ENCODE measurements around the gene RYR1.

Gene RYR1

DNA sequence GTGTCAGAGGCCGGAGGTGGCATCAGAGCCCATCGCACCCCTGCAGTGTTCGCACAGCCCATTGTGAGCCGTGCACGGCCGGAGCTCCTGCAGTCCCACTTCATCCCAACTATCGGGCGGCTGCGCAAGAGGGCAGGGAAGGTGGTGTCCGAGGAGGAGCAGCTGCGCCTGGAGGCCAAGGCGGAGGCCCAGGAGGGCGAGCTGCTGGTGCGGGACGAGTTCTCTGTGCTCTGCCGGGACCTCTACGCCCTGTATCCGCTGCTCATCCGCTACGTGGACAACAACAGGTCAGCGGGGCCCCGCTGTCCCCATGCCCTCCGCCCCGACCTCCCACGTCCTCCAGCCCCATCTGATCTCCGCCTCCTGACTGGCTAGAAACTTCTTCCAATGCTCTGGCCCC is 85.7 kb downstream of the RYR1 start:
- FAIRE-seq = no peak

GRCh38 chr19:38519988-38520387 is 86.5 kb downstream of the RYR1 start:
- no peak for FAIRE-seq

GRCh38 chr19:38522915-38523314 is 89.4 kb downstream of the RYR1 start:
- no peak for FAIRE-seq

DNA sequence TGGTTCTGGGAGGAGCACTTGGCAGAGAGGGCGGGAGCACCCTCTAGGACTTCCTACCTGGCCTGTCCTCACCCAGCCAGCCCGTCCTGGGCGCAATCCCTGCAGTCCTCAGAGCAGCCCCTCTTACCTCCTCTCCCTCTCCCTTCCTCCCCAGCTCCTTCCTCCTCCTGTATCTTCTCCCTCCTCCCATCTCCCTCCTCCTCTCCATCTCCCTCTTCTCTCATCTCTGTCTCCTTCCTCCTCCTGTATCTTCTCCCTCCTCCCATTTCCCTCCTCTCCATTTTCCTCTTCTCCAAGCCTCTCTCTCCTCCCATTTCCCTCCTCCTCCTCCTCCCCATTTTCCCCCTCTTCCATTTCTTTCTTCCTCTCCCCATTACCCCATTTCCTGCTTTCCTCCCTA is 89.8 kb downstream of the RYR1 start:
- FAIRE-seq = no peak

DNA sequence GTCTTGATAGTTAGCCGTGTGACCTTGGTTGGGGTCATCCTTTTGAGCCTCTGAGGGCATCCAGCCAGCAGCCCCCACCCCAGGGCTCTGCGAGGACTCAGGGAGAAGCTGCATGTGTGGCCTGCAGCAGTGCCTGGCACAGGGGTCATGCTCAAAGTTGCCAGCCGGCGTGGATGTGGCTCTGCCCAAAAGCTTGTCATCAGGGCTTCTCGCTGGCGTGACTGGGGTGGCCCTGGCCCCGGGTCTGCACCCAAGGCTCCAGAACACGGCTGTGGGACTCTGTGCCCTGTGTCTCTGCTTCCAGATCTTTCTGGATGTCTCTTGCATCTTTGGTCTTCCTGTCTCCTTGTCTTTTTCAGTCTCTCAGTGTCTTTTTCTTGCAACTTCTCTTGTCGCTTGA is 90.9 kb downstream of the RYR1 start:
- no peak for FAIRE-seq

- FAIRE-seq = no peak
Observed at GRCh38 chr19:38524994-38525634, 91.6 kb downstream of the RYR1 start.

DNA sequence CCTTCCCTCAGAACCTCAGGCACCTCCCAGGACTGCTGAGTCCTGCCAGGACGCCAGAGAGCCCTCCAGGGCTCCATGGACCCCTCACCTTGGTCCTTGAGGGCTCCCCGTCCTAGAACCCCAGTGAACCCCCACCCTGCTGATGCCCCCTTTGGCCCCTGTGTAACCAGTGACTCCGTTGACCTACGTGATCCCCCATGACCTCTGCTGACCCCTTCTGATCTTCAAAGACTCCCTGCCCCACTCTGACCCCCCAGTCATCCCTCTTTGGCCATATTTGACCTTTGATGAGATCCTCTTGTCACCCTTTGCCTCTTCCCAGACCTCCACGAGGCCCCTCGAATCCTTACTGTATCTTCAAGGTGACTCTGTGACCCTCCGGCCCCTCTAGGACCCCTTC is 92.9 kb downstream of the RYR1 start:
- no peak for FAIRE-seq

GRCh38 chr19:38527466-38528136 is 94.1 kb downstream of the RYR1 start:
- FAIRE-seq = no peak

DNA sequence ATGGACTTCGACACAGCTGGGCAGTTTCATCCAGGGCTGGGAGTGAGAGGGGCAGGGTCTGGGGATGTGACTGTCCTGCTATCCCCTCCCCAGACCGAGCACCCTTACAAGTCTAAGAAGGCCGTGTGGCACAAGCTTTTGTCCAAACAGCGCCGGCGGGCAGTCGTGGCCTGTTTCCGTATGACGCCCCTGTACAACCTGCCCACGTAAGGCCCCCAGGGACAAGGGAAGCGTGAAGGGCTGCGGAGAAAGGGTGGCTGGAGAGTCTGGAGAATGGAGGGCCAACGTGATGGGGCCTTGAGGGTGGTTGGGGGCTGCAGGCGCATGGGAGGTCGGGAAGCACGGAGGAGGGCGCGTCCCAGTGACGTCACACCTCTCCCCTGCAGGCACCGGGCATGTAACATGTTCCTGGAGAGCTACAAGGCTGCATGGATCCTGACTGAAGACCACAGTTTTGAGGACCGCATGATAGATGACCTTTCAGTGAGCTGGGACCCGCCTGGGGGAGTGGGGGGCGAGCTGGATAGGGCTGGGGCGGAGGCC is 94.8 kb downstream of the RYR1 start:
- FAIRE-seq = no peak

GRCh38 chr19:38528931-38529330 is 95.4 kb downstream of the RYR1 start:
- FAIRE-seq = no peak

- no peak for FAIRE-seq
Observed at GRCh38 chr19:38531515-38531914, 98.0 kb downstream of the RYR1 start.

DNA sequence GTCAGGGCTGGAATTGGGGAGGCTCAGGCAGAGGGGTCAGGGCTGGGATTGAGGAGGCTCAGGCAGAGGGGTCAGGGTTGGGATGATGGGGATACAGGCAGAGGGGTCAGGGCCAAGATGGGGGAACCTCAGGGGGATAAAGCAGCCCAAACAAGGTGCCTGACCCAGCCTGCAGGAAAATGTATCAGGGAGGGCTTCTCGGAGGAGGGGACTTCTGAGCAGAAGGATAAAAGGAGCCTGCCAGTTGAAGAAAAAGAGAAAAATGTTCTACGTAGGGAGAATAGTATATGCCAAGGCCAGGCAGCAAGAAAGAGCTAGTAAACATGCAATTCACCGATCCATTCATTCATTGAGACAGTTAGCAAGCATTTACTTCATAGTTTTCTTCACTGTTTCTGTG is 99.4 kb downstream of the RYR1 start:
- no peak for FAIRE-seq

- FAIRE-seq = no peak
Observed at GRCh38 chr19:38534574-38534973, 101.1 kb downstream of the RYR1 start.

DNA sequence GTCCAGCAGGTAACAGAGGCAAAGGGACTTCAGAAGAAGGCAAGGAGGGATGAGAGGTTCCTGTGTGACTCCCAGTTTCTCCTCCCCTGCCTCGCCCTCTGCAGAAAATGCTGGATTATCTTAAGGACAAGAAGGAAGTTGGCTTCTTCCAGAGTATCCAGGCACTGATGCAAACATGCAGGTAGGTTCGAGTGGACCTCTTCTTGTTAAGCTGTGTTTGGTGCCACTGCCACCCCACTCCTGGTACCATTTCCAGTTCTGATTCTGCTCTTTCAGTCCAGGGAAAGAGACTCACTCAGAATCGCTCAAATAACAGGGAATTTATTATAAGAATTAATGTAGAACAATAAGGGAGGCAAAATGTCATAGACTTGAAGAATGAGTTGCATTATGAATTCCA is 101.7 kb downstream of the RYR1 start:
- FAIRE-seq = no peak

- FAIRE-seq = no peak
Observed at GRCh38 chr19:38537071-38537936, 103.8 kb downstream of the RYR1 start.

DNA sequence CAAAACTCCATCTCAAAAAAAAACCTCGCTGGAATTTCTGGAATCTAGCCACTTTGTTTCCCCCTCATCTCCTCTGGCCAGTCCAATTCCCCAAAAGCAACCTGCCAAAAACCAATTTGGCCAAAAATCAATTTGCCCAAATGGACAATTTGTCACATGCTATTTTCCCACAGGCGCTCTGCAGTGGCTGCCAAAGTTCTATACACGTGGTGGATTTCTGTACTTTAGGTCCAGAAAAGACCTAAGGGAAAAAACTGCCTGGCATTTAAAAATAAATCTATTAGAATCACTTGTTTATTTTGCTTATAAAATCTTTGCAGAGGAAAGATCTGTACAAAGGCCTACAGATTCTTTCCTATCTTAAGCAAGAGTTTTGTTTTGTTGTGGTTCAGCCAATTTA is 104.9 kb downstream of the RYR1 start:
- no peak for FAIRE-seq

DNA sequence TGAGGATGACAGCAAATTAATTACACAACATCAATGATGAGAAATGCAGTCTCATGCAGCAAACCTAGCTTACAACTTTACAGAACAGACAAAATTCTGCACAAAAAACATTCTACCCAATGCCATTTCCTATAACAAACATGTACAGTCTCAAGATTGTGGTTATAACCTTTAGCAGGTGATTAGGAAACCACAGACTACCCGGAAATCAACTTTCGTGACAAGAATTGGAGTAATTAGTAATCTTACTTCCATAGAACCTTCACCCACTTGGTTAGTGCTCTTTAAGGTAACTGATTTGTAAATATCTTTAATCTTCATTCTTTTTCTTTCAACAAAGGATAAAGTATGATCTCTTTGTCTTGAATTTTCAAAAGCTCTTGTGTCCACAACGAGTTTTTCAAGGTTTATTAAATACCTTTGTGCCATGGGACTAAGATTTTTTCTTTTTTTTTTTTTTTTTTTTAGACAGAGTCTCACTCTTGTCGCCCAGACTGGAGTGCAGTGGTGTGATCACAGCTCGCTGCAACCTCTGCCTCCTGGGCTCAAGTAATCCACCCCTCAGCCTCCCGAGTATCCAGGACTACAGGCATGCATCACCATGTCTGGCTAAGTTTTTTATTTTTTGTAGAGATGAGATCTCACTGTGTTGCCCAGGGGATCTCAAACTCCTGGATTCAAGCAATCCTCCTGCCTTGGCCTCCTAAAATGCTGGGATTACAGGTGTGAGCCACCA is 105.5 kb downstream of the RYR1 start:
- no peak for FAIRE-seq

- FAIRE-seq = no peak
Observed at GRCh38 chr19:38539751-38540150, 106.3 kb downstream of the RYR1 start.

- no peak for FAIRE-seq
Observed at GRCh38 chr19:38542040-38542439, 108.5 kb downstream of the RYR1 start.

- FAIRE-seq = no peak
Observed at GRCh38 chr19:38543286-38543806, 109.9 kb downstream of the RYR1 start.

- FAIRE-seq = peak; percentile 93
Observed at GRCh38 chr19:38543807-38544568, 110.5 kb downstream of the RYR1 start.

Measured in islet of Langerhans (tissue), 1 donor.